Islet of Langerhans (tissue), 1 donor: Measurements from ENCODE around the gene LYRM4.

Experiments
- FAIRE-seq: peaks from one replicate; lab custom pipeline; 2011; peaks lifted over from hg19 to GRCh38; lab: Jason Lieb, UNC

Gene LYRM4

GRCh38 chr6:5279891-5280338, 19.2 kb upstream of the LYRM4 start:
- FAIRE-seq: no peak

DNA sequence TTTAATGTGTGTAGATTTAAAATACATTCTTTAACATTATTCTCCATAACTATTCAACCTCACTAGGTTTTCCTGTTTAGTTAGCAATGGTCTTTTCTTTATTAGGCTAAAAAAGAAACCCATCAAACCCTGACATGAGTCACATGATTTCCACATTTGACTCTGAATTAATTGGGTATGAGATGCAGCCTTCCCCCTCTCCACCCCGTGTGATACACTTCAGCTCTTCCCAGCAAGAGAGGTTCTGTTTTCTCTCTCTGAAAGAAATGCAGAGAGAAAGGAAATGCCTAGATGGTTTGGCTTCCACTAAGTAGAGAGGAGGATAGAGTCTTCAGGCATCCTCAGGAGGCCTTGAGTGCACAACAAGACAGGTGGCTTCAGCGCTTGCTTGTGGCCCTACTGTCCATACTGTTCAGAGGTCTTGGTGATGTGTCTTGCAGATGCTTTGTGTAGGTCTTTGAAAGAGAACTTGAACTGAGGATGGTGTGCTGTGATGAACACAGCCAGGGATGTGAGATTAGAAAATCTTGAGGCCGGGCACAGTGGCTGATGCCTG, 17.9 kb upstream of the LYRM4 start:
- FAIRE-seq: no peak

GRCh38 chr6:5278047-5278446, 17.3 kb upstream of the LYRM4 start:
- FAIRE-seq: no peak

DNA sequence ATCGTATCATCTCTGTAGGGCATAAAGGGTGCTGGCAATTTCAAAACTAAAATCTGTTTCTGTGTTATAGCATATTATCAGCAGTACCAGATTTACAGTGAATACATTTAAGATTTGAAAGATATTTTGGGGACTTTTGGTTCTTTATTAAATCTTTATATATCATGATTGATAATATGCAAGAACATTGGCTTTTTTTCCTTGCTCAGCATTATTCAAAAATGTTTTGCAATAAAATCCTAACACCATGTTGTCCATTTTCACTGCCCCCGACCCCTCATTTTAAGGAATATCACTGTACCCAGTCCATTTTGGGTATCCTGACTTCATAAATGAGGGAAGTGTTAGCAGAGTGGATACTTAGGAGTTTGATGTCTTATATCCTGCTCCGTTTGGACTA, 16.8 kb upstream of the LYRM4 start:
- no peak for FAIRE-seq

DNA sequence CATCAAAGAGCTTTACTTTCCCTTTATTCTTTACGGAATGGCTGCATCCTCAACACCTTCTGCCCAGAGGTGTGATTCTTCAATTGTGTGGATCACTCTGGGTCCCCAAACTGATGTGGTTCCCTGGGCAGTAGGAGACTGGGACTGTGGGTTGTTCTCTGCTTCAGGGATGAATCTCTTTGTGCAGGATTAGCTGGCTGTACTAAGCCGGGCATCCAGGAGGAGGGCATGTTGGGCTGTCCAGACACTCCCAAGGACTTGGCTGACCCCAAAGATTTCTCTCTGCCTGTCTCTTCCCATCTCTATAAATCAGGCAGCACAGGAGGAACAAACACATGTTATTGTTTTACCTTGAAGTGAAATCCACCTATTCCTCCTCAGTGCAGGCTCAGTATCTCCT, 15.8 kb upstream of the LYRM4 start:
- FAIRE-seq: no peak

GRCh38 chr6:5275497-5275896, 14.7 kb upstream of the LYRM4 start:
- no peak for FAIRE-seq

DNA sequence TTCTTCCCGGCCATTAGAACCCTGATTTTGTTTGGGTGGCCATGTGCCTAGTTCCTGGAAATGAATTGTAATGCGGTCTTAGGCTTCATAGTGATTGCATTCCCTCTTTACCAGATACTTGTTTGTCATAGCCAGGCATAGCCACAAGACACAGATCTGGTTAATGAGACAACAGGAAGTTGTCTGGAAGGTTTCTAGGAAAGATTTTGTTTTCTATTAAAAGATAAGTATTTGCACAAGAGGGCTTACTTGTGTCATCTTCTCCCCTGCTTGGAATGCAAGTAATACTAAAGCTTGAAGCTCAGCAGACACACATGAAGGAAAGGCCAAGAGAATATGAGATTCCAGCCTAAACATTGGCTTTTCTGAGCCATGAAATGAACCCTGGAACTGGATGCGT, 13.5 kb upstream of the LYRM4 start:
- FAIRE-seq: no peak

DNA sequence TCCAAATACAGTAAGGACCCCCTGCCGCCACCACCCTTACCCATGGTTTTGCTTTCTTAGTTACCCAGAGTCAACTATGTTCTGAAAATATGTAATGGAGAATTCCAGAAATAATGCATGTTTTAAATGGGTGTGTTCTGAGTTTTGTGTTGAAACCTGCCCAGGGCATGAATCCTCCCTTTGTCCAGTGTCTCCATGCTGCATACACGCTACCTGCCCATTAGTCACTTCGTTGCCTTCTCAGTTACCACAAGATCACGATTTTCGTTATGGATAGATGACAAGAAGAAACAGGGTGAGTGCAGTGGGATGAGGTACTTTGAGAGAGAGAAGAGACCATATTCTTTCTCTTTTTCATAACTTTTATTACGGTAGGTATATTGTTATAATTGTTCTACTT, 11.2 kb upstream of the LYRM4 start:
- no peak for FAIRE-seq

DNA sequence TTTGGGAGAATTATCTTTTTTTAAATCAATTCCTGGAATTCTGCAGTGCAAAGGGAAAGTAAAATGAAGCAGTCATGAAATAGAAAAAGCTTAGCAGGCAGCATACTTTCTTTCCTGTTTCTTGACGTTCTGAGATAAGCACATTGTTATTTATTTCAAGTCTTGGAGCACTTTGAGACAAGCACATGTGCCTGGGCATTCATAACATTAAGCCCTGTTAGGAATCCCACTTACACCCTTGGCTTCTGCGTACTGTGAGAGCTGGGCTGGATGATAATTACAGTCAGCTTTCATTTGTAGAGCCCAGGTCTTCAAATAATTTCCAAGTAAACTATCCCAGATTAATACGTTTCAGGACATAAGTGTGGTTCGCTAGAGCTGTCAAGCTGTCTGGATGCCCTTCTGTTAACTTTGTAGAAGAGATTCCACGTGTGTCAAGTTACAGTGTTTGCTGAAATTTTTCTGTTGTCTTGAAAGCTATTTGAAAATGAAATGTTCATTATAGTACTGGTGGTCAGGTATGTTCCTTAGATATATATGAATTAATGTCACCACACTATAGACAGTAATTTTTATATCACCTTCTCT, 9.4 kb upstream of the LYRM4 start:
- no peak for FAIRE-seq

- no peak for FAIRE-seq
These were observed 5.7 kb upstream of the LYRM4 start for GRCh38 chr6:5266423-5266822.

GRCh38 chr6:5261545-5262109, 877 bp upstream of the LYRM4 start:
- FAIRE-seq: no peak

- no peak for FAIRE-seq
These were observed 584 bp downstream of the LYRM4 start for GRCh38 chr6:5260111-5260620.

- no peak for FAIRE-seq
These were observed 1.3 kb downstream of the LYRM4 start for GRCh38 chr6:5259428-5259827.

DNA sequence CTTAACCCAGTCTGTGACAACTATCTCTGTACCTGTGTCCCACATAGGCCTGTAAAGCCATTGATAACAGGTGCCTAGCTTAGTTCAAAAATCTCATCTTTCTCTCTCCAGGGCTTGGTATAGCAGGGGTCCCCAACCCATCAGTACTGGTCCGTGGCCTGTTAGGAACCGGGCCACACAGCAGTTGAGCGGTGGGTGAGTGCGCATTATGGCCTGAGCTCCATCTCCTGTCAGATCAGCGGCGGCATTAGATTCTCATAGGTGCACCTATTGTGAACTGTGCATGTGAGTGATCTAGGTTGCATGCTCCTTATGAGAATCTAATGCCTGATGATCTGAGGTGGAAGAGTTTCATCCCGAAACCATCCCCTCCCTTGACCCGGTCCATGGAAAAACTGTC, 3.4 kb downstream of the LYRM4 start:
- FAIRE-seq: no peak

- FAIRE-seq: no peak
These were observed 3.8 kb downstream of the LYRM4 start for GRCh38 chr6:5256952-5257351.

GRCh38 chr6:5250911-5251310, 9.8 kb downstream of the LYRM4 start:
- FAIRE-seq: no peak

DNA sequence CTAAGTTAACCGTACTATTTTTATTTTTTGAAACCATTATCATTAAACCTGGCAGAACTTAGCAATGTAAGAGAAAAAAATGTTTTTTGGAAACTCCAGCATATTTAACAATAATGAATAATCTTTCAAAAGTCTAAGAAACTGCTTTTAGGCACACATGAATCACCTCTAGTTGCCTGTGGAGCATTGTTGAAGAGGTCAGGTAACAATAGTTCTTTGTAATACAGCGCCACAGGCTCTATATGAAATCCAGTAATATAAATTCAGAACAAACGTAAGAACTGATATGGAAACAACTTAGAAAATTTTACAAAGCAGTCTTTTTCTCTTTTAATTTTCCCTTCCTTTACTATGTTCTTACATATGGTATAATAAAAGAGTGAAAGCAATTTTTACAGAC, 10.3 kb downstream of the LYRM4 start:
- no peak for FAIRE-seq

DNA sequence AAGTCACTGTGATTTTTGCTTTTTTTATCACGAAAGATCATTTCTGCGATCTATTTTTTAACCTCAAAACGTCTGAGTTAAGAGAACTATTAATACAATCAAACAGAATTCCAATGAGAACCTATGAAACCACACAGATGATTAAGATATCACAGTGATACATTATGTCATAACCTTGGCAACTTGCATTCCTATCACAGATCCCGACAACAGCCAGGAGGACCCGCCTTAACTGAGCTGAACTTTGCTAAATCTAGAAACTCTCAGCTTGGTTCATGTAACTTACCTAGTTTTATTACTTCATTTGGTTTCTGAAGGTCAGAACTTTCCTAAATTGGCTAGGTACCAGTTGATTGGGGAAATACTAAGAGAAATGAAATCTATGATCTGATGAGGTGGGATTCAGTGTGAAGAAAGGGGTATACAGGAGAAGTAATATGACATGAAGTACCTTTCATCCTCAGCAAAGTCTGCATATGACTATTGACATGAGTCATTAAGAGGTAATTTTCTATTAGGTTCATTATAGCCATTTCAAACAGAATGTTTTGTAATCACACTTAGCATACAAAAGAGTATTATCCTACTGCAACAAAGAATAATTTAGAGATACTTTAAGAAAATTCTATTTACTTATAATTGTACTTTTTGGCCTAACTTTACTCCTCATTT, 11.2 kb downstream of the LYRM4 start:
- no peak for FAIRE-seq

DNA sequence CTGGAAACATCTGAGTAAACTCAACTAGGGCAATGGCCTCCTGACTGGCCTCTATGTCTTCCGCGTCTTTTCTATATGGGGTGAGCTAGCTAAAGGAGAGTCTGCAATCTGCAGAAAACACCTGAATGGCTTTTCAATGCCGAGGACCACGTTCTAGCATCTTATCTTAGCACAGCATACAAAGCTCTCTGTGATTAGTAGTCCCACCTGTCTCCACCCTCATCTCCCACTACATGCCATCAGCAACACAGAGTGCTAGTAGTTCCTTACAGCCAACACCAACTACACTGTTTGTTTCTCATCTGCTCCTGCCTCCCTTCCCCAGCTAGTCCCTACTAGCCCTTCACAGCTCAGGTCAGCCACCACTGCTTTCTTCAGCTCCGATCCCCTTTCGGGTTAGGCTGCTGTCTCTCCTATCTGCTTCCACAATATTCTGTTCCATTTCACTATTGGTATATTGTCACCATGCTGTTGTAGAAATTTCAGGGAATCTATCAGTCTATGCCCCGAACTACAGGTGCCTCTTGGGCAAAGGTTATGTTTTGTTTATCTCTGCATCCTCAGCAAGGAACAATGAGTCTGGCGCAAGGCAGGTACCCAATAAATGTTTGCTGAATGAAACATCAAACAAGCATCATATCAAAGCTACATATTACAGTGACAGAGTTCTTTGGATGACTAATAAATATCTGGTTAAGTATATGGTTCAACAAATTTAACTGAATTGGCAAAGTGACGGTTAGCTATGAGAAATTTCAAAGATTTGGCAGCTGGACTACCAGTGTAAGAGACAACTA, 12.2 kb downstream of the LYRM4 start:
- no peak for FAIRE-seq

- no peak for FAIRE-seq
These were observed 13.5 kb downstream of the LYRM4 start for GRCh38 chr6:5247201-5247600.

DNA sequence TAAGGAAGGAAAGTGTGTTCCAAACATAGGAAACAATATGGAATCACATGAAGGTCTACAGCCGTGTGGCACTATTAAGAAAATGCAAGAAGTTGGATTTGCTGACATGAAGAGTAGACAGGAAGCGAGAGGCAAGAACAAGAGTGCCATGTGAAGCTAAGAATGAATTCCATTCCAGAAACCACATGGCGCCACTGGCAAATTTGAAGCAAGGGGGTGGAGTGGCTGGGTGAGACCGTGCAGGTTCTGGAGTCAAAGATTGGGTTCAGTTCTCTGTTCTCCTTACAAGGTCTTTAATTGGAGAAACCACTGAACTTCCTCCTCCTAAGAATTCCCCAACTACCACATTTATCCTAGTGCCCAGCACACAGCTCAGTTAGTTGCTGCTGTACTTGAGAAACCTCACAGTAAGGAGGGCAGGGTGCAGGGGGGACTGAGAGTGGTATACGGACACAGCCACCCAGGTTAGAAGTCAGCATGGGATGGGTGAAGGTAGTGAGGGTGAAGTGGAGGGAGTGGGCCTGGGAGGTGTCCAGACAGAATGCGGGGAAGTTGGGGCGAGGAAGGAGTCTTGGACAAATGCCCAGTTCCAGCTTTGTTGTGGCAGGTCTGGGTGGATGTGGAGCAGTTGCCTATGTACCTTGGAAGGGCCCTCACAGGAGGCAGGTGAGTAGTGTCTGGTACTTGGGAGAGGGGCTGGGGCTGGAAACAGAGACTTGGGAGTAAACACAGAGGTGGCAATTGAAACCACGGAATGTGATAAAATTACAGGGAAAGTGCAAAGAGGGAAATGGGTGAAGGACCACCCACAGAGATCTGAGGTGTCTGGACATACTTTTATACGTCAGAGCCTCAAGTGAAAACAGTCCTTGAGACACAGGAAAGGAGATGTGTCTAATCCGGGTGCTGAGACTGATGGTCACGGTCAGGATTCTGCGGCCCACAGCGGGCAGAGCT, 14.3 kb downstream of the LYRM4 start:
- no peak for FAIRE-seq

DNA sequence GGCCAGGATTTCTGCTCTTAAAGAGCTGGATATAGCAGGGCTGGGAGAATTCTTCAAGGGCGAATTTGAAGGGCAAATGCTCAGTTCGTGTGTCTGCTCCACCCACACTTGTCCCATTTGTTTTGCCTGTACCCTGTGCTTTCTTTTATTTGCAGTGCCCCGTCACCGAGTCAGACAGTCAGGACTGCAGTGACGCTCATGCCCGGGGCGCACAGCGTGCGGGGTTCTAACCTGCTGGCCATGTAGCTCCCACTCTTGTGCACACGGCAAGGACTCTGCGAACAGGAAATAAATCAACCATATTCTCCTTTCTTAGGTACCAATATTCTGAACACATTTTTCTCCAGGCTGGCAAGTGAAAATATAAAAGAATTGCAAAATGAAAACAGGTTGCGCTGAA, 17.7 kb downstream of the LYRM4 start:
- no peak for FAIRE-seq
